Fibroblast of skin of left biceps (primary cell): ENCODE results near the gene SIM2.
A peak's percentile ranks its signal among the peaks of the same experiment; 100 is the strongest.

ENCODE experiments used
- DNase-seq, 2 experiments: peaks; one replicate each; pipeline ENCODE4 v3.0.0-alpha.2; 2013; ENCODE audit warnings: low read depth in 2 of 2

Gene SIM2

DNA sequence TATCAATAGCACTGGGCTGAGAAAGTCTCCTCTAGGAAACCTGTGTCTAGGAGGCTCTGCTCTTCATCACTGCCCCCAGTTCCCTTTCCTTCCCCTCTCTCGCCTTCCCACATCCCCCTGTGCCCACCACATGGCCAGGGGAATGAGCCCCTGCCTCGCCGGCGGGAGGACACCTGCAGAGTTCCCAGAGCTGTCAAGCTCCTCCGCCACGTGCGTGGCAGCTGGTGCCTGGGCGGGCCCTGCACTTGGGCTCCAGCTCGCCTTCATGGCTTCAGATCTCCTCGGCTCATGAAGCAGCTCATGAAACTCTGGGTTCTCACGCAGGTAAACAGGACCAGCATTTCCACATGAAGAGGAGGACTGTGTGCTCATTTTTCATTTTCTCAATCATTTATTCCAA, 62.8 kb downstream of the SIM2 start:
- DNase-seq, result no peak

GRCh38 chr21:36762642-36763041, 63.7 kb downstream of the SIM2 start:
- DNase-seq, result no peak

GRCh38 chr21:36763305-36763704, 64.4 kb downstream of the SIM2 start:
- no peak for DNase-seq

DNA sequence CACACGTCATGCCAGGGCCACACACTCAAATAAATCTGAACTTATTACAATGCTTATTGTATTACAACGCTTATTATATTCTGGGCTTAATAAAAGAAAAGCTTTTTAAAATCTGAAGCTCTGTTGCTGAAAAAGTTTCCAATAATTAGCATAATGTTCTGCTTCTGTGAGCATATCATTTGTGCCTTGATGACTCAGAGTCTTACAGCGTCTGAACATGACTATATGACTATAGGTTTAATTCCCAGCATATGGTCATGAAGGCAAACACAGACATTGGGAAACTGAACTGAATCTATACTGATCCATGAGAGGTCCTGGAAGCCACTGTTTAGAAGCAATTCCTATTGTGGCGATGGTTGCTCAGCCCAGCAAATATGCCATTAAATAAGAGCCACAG, 66.3 kb downstream of the SIM2 start:
- no peak for DNase-seq

DNA sequence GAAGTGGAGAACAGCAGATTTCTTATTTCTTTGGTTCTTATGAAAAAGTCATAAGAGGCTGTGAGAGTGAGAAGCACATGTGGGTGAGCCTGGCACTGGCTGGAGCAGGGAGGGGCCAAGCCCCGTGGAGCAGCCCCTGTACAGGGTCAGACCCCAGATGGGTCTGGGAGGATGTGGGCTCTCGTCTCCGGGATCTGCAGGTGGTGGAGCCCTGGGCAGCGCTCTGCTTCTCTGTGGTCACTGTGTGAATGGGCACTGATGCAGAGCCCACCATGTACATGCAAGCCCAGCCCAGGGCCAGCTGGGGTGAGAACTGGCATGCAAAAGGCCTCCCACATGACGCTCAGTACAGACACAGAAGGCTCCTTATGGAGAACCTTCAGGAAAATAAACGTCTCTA, 67.6 kb downstream of the SIM2 start:
- no peak for DNase-seq

DNA sequence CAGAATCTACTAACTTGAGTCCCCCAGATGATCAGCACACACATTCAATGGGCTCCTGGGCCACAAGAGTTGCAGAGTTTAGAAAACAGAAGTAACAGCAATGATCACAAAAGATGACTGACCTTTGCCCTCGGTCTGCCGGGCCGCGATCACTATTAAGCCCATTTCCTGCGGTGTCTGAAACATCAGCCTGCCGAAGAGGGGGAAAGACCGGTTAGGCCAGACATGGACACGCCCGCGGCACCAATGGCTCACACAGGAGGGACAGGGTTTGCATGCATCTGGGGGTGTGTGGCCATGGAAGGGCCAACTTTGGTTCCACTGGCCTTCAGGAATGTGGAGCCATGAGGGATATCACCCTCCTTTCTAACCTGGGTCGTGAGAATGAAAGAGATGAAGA, 68.2 kb downstream of the SIM2 start:
- no peak for DNase-seq

GRCh38 chr21:36768496-36768895, 69.6 kb downstream of the SIM2 start:
- no peak for DNase-seq

GRCh38 chr21:36769051-36769839, 70.3 kb downstream of the SIM2 start:
- DNase-seq, result no peak

DNA sequence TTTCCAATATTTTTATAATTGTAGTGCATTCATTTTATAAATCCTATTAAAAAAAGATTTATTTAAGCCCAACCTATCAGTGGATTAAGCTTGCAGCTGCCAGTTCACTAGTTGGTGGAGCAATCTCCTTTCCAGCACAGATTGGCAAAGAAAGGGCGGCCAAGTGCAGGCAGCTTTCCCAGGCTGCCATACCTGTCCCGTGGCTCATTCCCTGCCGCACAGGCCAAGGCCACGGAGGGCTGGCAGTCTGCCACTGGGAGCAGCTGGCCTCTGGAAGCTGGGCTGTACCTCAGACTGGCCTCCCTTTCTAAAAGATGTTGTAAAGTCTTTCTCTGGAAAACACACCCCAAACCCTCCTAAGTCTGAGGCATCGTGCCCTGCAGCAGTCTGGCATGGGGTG, 74.2 kb downstream of the SIM2 start:
- DNase-seq, result peak in 1 of 2 experiments; percentile 17

DNA sequence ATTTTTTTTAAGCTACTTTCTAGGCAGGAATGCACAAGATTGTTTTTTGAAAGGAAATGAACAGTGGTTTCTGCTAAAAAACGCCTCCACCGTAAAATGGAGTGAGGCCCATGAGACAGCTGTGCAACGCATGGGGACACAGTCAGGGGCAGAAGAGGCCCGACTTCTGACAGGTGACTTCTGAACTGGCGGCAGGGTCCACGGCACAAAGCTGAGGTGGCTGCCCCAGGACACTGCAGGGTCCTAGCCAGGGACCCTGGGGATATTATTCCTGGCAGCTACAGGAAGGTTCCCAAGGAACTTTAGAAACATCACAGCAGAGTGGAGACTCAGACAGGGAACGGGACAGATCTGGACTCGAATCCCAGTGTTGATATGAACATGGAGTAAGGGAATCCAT, 75.1 kb downstream of the SIM2 start:
- no peak for DNase-seq

GRCh38 chr21:36776981-36777617, 78.2 kb downstream of the SIM2 start:
- DNase-seq, result no peak

DNA sequence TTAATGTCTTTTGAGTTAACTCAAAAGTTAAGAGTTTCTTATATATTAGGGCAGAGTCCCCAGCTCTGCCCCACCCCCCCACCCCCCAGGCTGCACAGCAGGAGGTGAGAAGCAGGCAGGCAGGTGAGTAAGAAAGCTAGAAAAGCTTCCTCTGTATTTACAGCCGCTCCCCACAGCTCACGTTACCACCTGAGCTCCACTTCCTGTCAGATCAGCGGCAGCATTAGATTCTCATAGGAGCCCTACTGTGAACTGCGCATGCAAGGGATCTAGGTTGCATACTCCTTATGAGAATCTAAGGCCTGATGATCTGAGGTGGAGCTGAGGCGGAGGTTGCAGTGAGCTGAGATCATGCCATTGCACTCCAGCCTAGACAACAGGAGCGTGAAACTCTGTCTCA, 81.9 kb downstream of the SIM2 start:
- no peak for DNase-seq

DNA sequence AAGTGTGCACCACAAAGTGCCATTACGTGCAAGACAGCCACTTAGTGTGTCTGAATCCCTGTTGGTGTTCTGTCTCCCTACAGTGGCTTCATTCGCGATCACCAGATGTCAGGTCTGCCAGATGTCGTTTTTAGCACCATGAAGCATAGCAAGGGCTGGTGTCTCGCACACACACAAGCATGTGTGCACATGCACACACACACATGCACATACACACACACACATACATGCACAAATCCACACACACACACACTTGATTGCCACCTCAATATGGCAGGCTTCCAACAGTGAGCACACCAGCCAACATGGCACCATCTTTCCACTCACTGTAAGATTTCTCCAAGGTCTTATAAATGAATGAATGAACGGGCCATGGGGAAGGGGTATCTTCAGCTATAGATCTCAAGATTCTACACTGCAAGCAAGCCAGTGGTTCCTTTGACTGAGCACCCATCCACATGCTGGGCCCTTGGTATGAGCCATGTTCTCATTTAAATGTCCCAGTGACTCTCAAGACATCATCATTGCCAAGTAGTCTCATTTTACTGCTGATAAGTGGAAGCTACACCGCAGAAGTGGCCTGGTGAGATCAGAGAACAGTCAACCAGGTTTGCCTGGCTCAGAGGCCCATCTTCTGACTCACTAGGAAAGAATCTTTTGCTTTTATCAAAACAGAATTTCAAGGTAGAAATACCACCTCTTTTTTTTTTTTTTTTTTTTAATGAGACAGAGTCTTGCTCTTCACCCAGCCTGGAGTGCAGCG, 84.9 kb downstream of the SIM2 start:
- DNase-seq, result no peak

GRCh38 chr21:36784947-36785346, 86.0 kb downstream of the SIM2 start:
- no peak for DNase-seq

DNA sequence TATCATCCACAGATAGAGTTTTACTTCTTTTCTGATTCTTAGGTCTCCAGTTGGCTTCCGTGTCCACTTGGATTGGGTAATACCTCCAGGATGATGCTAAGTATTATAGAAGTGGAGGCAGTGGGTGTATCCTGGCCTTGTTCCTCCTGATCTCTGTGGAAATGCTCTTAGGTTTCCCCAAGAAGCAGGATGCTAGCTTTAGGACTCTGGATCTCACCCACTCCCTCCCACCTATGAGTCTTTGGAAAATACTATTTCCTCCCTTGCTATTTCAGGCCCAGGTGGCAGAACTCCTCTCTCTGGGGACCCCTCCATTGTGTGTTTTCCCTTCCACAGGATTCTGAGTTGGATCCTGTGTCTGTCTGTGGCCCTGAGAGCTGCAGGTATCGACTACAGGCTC, 86.7 kb downstream of the SIM2 start:
- DNase-seq, result no peak

GRCh38 chr21:36786186-36786585, 87.3 kb downstream of the SIM2 start:
- no peak for DNase-seq

- DNase-seq, result no peak
Observed at GRCh38 chr21:36788120-36788638, 89.3 kb downstream of the SIM2 start.

DNA sequence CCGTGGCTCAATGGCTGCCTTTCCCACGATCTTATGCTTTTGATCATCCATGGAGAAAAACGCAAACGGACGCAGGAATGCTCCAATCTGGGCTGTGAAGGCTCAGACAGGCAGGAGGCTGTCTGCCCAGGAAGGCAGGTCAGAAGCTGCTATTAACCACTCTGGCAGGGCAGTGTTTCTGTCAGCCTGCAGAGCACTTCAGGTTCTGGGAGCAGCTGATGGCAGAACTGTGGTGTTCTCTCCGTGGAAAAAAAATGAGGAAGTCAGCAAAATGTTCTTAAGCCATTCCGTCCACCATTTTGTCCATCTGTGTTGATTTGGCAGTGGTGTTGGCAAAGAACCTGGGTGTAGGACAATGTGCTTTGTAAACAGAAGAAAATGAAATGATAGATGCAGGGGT, 91.7 kb downstream of the SIM2 start:
- no peak for DNase-seq

- DNase-seq, result no peak
Observed at GRCh38 chr21:36791180-36791579, 92.3 kb downstream of the SIM2 start.

DNA sequence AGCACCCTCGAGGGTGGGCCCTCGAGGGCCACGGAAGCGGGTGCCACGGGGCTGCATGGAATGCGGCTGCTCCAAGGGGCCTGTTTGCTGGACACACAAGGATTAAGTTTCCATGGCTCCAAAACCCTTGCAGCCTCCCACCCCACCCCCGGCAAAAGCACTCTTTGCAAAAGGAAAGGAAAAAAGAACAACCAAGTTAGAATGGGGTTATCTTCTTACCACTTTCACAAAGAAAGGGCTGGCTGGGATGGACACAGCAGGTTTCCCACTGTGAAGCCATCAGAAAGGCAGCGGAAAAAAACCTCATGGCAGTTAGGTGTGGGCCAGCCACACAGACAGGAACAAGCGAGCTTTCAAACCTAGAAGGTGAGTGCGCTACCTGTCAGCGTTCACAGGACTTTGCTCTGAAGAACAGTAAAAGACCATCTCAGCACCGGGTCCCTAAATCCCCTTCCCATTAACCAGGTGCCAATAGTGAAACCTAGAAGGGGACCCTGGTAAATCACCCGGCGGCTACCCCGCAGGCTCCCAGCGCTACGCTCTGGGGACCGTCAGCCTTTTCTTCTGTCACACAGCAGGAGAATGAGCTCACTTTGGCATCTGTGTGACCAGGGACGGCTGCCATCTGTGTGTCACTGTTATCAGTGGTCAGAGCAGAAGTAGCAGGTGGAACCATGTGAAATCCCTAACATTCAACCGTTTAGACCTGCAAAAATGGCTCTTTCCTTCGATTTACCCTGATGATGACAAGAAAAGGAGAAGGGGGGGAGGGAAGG, 93.0 kb downstream of the SIM2 start:
- no peak for DNase-seq

GRCh38 chr21:36792505-36792967, 93.6 kb downstream of the SIM2 start:
- DNase-seq, result no peak

GRCh38 chr21:36796070-36796469, 97.2 kb downstream of the SIM2 start:
- DNase-seq, result no peak
